OCI-LY7 (cell line): ENCODE measurements around the gene ZNF829. TPM values are rescaled to one million over a fixed set of nuclear protein-coding genes. Genes with fewer than 3 reads are reported as not detected.

ENCODE experiments used
- BruUV-seq: library from RNA; stranded (reverse); fragments of 400-500 nt; replicated peaks from 2 replicates; lab custom pipeline; 2021; lab: Mats Ljungman, UMichigan
- CTCF ChIA-PET: fragments of 300-600 bp; sonication (Branson Sonifier 250); formaldehyde crosslinking; loops from one replicate; lab custom pipeline; 2022; ENCODE audit warnings: antibody characterized with exemption; ENCODE audit not compliant: unreplicated experiment; lab: Charles Lee
- POLR2A ChIA-PET: fragments of 300-600 bp; sonication (Branson Sonifier 250); formaldehyde crosslinking; loops from one replicate; lab custom pipeline; 2022; ENCODE audit warnings: antibody characterized with exemption; lab: Charles Lee
- DNase-seq: peaks from one replicate; pipeline ENCODE4 v3.0.0-alpha.2; 2015; ENCODE audit warnings: low spot score
- H2AFZ ChIP-seq: fragments of 200-600 bp; sonication (generic), shearing (Covaris generic); 2 replicates; pipeline ENCODE4 v1.6.1; 2014; ENCODE audit warnings: mild to moderate bottlenecking, antibody characterized with exemption, low read length, moderate library complexity
- H3K27ac ChIP-seq: fragments of 200-600 bp; sonication (generic); 2 replicates; pipeline ENCODE4 v1.5.1; 2014; ENCODE audit warnings: mixed run types, low read depth, mild to moderate bottlenecking, moderate library complexity, low read length, inconsistent platforms; ENCODE audit not compliant: poor library complexity, severe bottlenecking
- H3K36me3 ChIP-seq: fragments of 200-600 bp; sonication (generic); 2 replicates; pipeline ENCODE4 v1.6.1; 2014; ENCODE audit warnings: mild to moderate bottlenecking, antibody characterized with exemption, low read length, moderate library complexity, mixed read lengths; ENCODE audit not compliant: insufficient read depth
- H3K4me1 ChIP-seq: fragments of 200-600 bp; sonication (generic); 2 replicates; pipeline ENCODE4 v1.5.1; 2014; ENCODE audit warnings: mild to moderate bottlenecking, low read length; ENCODE audit not compliant: insufficient read depth, poor library complexity, severe bottlenecking
- H3K4me2 ChIP-seq: fragments of 200-600 bp; sonication (generic); 2 replicates; pipeline ENCODE4 v1.6.1; 2014; ENCODE audit warnings: mild to moderate bottlenecking, low read length
- H3K4me3 ChIP-seq: fragments of 200-600 bp; sonication (generic); 2 replicates; pipeline ENCODE4 v1.5.1; 2014; ENCODE audit warnings: mild to moderate bottlenecking, low read depth, low read length; ENCODE audit not compliant: poor library complexity, severe bottlenecking
- H3K79me2 ChIP-seq: fragments of 200-600 bp; sonication (generic); 2 replicates; pipeline ENCODE4 v1.6.1; 2016; ENCODE audit warnings: low read depth, mild to moderate bottlenecking, low read length, moderate library complexity, mixed read lengths; ENCODE audit not compliant: insufficient read depth
- H3K9me2 ChIP-seq: fragments of 200-600 bp; sonication (generic); 2 replicates; pipeline ENCODE4 v1.6.1; 2016; ENCODE audit warnings: mild to moderate bottlenecking, low read length, mixed read lengths; ENCODE audit not compliant: insufficient read depth
- H3K9me3 ChIP-seq: fragments of 200-600 bp; sonication (generic); 2 replicates; pipeline ENCODE4 v1.6.1; 2014; ENCODE audit warnings: mild to moderate bottlenecking, mixed run types, low read length, mixed read lengths
- H4K20me1 ChIP-seq: fragments of 200-600 bp; sonication (generic); 2 replicates; pipeline ENCODE4 v1.6.1; 2014; ENCODE audit warnings: mild to moderate bottlenecking, antibody characterized with exemption, low read length, moderate library complexity, mixed read lengths; ENCODE audit not compliant: insufficient read depth
- EZH2phosphoT487 ChIP-seq: fragments of 200-600 bp; sonication (generic); IDR thresholded peaks from 2 replicates; pipeline ENCODE4 v1.6.1; 2018; ENCODE audit warnings: low read depth, borderline replicate concordance, mild to moderate bottlenecking, mixed run types, antibody characterized with exemption, low read length, moderate library complexity, mixed read lengths
- intact Hi-C: fragments of 100-400 bp; cut with micrococcal nuclease; formaldehyde crosslinking; loops from one replicate; pipeline ENCODE4 v1.10.0; 2022; ENCODE audit not compliant: unreplicated experiment
- total RNA-seq, 2 experiments: library from RNA; depleted of rRNA in 1 of 2; stranded (reverse); fragments of >200 nt in 1 of 2; shearing (Covaris generic) in 1 of 2; gene quantifications; 2 replicates each; pipeline ENCODE4 v1.2.3, GENCODE V29; 2014 to 2022
- TF ChIP-seq, protein P1 (sequence below): fragments of 200-600 bp; sonication (generic); conservative IDR thresholded peaks from 2 replicates; pipeline ENCODE4 v1.5.1; 2014; ENCODE audit warnings: mild to moderate bottlenecking, antibody characterized with exemption, low read length, moderate library complexity, mixed read lengths

ZNF829 gene
- total RNA-seq, 2 experiments from 2014 or later = not detected

DNA sequence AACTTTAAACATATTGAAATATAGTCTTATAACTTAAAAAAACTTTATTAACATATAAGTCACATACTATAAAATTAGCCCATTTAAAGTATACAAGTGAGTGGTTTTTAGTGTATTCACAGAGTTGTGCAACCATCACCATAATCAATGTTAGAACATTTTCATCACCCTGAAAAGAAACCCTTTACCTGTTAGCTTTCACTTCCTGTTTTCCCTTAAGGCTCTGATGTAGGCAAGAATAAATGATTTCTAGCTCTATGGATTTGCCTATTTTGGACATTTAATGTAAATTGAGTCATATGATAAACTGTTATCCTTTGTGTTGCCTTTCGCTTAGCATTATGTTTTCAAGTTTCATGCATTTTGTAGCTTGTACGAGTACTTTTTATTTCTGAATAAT is 15.6 kb upstream of the ZNF829 start:
- Histone ChIP-seq H3K27ac (no peak overlapping the region), H3K4me3 (no peak overlapping the region), H4K20me1 (no peaks in the 10 kb centered on the region), H3K9me3 (0 out of 2 replicates have a peak, but pooled peaks cover 3% of the 10 kb centered on the region), H3K4me1 (no peaks in the 10 kb centered on the region), H3K79me2 (no peaks in the 10 kb centered on the region), H2AFZ (no peak overlapping the region), H3K4me2 (no peak overlapping the region), H3K36me3 (no peaks in the 10 kb centered on the region), H3K9me2 (no peaks in the 10 kb centered on the region)
- TF ChIP-seq, protein P1, sequence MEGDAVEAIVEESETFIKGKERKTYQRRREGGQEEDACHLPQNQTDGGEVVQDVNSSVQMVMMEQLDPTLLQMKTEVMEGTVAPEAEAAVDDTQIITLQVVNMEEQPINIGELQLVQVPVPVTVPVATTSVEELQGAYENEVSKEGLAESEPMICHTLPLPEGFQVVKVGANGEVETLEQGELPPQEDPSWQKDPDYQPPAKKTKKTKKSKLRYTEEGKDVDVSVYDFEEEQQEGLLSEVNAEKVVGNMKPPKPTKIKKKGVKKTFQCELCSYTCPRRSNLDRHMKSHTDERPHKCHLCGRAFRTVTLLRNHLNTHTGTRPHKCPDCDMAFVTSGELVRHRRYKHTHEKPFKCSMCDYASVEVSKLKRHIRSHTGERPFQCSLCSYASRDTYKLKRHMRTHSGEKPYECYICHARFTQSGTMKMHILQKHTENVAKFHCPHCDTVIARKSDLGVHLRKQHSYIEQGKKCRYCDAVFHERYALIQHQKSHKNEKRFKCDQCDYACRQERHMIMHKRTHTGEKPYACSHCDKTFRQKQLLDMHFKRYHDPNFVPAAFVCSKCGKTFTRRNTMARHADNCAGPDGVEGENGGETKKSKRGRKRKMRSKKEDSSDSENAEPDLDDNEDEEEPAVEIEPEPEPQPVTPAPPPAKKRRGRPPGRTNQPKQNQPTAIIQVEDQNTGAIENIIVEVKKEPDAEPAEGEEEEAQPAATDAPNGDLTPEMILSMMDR = no peak
- TF ChIP-seq EZH2phosphoT487 = no peak
- no peak for DNase-seq
- CTCF ChIA-PET = no interaction called here
- POLR2A ChIA-PET = no interaction called here
- intact Hi-C loops = no loop called here
- BruUV-seq = no TSS peak

DNA sequence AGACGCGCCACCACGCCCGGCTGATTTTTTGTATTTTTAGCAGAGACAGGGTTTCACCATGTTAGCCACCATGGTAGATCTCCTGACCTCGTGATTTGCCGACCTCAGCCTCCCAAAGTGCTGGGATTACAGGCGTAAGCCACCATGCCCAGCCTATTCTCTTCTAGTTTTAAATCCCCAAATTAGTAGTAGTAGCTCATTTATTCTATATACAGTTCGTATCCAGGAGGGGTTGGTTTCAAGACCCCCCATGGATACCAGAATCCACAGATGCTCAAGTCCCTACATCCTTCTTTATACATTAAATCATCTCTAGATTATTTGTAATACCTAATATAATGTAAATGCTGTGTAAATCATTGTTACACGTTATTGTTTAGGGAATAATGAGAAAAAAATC is 2.0 kb upstream of the ZNF829 start:
- H3K4me1 ChIP-seq = no peaks in the 10 kb centered on the region
- BruUV-seq = no TSS peak
- no peak overlapping the region for H3K4me2 ChIP-seq
- DNase-seq = no peak
- no peaks in the 10 kb centered on the region for H3K79me2 ChIP-seq
- intact Hi-C loops = no loop called here
- no peak overlapping the region for H3K4me3 ChIP-seq
- no peak overlapping the region for H2AFZ ChIP-seq
- CTCF ChIA-PET = no interaction called here
- no peak for TF ChIP-seq EZH2phosphoT487
- TF ChIP-seq, protein P1 = no peak
- H3K36me3 ChIP-seq = no peaks in the 10 kb centered on the region
- peaks cover 13% of the 10 kb centered on the region; the same call in 1 of the 2 replicates for H3K9me3 ChIP-seq
- H3K27ac ChIP-seq = no peak overlapping the region
- no peaks in the 10 kb centered on the region for H3K9me2 ChIP-seq
- H4K20me1 ChIP-seq = no peaks in the 10 kb centered on the region
- POLR2A ChIA-PET = no interaction called here

DNA sequence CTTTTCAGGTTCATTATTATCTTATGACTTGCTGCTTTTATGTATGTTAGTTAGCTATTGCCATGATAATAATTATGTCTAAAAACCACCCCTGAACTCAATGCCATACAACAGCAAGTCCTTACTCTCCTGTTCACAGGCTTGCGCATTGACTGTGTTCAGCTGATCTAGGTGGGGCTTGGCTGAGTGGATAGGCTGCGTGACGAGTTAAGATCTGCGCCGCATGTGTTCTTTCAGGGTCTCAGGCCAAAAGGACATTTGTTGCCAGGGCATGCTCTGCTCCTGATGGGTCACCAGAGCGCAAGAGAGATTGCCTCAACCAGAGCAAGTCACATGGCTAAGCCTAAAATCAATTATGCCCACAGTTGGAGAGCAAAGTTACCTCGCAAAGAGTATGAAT is 900 bp upstream of the ZNF829 start:
- ChIA-PET CTCF (no interaction called here), POLR2A (no interaction called here)
- TF ChIP-seq, protein P1 = no peak
- no peak for TF ChIP-seq EZH2phosphoT487
- no peak overlapping the region for H3K4me2 ChIP-seq
- intact Hi-C loops = no loop called here
- H3K9me3 ChIP-seq = peaks cover 13% of the 10 kb centered on the region; the same call in 1 of the 2 replicates
- H3K4me1 ChIP-seq = no peaks in the 10 kb centered on the region
- H4K20me1 ChIP-seq = no peaks in the 10 kb centered on the region
- no peak overlapping the region for H2AFZ ChIP-seq
- H3K9me2 ChIP-seq = no peaks in the 10 kb centered on the region
- no peaks in the 10 kb centered on the region for H3K79me2 ChIP-seq
- H3K4me3 ChIP-seq = no peak overlapping the region
- H3K27ac ChIP-seq = no peak overlapping the region
- no TSS peak for BruUV-seq
- no peak for DNase-seq
- H3K36me3 ChIP-seq = no peaks in the 10 kb centered on the region
